D721Med (cell line): ENCODE measurements around the gene C5orf24.
A peak's percentile ranks its signal among the peaks of the same experiment; 100 is the strongest.
"Not testable (repeated sequence)": the region's sequence is repeated elsewhere in the genome, so short reads cannot be mapped to it uniquely, and the experiment has no call there.

Source experiments
- DNase-seq: peaks from one replicate; pipeline ENCODE4 v3.0.0; 2011; ENCODE audit warnings: low spot score; ENCODE audit not compliant: insufficient read length
- FAIRE-seq: peaks from 2 replicates; lab custom pipeline; 2011; peaks lifted over from hg19 to GRCh38; lab: Jason Lieb, UNC
- TF ChIP-seq, protein P1 (sequence below): IDR thresholded peaks from 2 replicates; pipeline ENCODE4 v1.5.1; 2012; ENCODE audit warnings: mild to moderate bottlenecking, control low read depth; ENCODE audit not compliant: insufficient read depth; ENCODE audit errors: missing control alignments

The C5orf24 gene

GRCh38 chr5:134840811-134841210 is 5.0 kb upstream of the C5orf24 start:
- DNase-seq (no peak), FAIRE-seq (no peak)
- TF ChIP-seq, protein P1, sequence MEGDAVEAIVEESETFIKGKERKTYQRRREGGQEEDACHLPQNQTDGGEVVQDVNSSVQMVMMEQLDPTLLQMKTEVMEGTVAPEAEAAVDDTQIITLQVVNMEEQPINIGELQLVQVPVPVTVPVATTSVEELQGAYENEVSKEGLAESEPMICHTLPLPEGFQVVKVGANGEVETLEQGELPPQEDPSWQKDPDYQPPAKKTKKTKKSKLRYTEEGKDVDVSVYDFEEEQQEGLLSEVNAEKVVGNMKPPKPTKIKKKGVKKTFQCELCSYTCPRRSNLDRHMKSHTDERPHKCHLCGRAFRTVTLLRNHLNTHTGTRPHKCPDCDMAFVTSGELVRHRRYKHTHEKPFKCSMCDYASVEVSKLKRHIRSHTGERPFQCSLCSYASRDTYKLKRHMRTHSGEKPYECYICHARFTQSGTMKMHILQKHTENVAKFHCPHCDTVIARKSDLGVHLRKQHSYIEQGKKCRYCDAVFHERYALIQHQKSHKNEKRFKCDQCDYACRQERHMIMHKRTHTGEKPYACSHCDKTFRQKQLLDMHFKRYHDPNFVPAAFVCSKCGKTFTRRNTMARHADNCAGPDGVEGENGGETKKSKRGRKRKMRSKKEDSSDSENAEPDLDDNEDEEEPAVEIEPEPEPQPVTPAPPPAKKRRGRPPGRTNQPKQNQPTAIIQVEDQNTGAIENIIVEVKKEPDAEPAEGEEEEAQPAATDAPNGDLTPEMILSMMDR = no peak

GRCh38 chr5:134844252-134844651 is 1.5 kb upstream of the C5orf24 start:
- FAIRE-seq (no peak), DNase-seq (no peak)
- TF ChIP-seq, protein P1 = no peak

DNA sequence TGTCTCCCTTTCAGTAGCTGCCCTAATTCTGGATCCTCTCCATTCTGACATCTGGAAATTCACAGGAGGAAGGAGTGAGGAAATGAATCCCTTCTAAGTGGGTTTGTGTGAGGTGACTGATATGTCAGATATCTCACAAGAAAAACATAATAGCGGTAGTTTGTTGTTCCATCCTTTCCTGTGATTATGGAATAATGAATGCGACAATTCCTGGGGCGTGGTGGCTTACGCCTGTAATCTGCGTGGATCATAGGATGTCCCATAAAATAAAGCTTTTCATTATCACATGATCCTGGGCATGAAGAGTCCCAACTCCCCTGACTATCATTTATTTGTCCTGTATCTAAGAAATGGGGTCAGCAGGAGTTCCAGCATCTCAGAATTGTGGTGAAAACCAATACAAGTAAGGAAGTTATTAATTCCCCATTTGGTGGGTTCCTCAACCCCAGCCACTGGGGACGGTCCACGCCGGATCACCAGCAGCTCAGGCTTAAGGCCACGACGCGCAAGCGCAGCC is 375 bp upstream of the C5orf24 start:
- DNase-seq (peak; percentile 68), FAIRE-seq (no peak)
- TF ChIP-seq, protein P1 = no peak

DNA sequence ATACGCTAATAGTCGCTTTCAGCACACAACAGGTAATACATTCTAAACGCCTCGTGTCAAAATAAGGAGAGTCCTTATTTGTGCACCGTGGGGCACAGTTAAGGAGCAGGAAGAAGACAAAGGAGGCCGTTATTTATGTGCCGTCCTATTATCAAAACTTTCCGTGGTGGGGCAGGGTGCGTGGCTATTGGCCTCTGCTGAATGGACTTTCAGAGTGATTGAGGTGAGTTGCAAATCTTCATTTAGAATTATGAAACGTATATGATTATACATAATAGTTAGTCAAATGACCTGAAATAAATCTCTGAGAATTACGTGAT is 833 bp downstream of the C5orf24 start:
- no peak for FAIRE-seq
- TF ChIP-seq, protein P1 = no peak
- DNase-seq = no peak

GRCh38 chr5:134849434-134849933 is 3.7 kb downstream of the C5orf24 start:
- FAIRE-seq, DNase-seq: not testable (repeated sequence)

DNA sequence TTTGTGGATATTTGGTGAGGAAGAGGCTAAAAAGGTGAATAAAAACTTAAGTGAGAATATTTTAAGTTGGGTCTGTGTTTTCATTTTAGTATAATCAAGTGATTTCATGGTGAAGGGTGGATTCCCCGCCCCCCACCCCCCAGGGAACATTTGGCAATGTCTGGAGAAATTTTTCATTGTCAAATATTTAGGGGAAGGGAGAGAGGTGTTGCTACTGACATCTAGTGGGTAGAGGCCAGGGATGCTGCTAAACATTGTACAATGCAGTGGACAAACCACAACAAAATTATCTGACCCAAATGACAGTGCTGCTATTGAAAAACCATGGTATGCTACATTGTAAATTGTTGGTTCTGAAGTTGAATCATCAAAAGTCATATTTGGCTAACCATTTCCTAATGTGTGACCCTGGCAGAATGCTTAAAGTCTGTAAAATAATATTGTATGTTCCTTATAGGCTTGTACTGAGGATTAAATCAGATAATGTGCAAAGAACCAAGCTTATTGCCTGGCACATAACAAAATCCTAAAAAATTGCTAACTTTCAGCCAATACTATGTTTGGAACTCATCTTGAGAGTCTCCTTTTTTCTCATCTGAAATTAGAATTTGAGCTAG is 5.6 kb downstream of the C5orf24 start:
- DNase-seq = no peak
- TF ChIP-seq, protein P1 = peak; percentile 40
- FAIRE-seq = no peak

GRCh38 chr5:134856465-134856864 is 10.7 kb downstream of the C5orf24 start:
- not testable (repeated sequence) for DNase-seq
- peak; percentile 16 for FAIRE-seq

DNA sequence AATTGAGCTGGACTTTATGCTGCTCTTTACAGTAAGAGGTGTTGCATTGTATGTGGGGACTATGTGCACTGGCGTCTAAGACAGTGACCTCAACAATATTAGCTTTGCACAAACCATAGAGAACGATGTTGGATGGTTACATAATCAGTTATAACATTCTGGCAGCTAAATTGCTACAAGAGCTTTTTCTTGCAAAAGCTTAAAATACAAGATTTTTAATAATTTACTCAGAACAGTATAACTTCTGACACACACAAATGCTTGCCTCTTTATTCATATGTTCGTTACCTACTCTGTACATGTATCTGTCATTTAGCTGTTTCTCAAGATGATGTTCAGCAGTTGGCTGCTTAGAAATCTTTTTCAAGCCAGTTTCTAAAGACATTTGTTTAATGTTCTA is 11.6 kb downstream of the C5orf24 start:
- no peak for FAIRE-seq

More for the DNA sequence above, 11.6 kb downstream of the C5orf24 start:
- TF ChIP-seq, protein P1 = no peak
- no peak for DNase-seq
